Activated CD4-positive, alpha-beta T cell treated with anti-CD3 and anti-CD28 coated beads, Interleukin-2, amount 10 ng/mL, durations not matched to agents 24 days and 14 days (primary cell): ENCODE measurements around the gene PNPLA2. TPM values are rescaled to one million over a fixed set of nuclear protein-coding genes. Genes with fewer than 3 reads are reported as not detected.

Experiments
- DNase-seq: peaks from one replicate; pipeline ENCODE4 v3.0.0; 2022
- H3K27ac Mint-ChIP-seq: one replicate; pipeline ENCODE4 v1.8.0; 2022; ENCODE audit warnings: mild to moderate bottlenecking, mixed read lengths
- H3K27me3 Mint-ChIP-seq: one replicate; pipeline ENCODE4 v1.8.0; 2022; ENCODE audit warnings: mixed read lengths
- H3K36me3 Mint-ChIP-seq: one replicate; pipeline ENCODE4 v1.8.0; 2022; ENCODE audit warnings: low read depth, mild to moderate bottlenecking, mixed read lengths
- H3K4me1 Mint-ChIP-seq: one replicate; pipeline ENCODE4 v1.8.0; 2021; ENCODE audit warnings: mixed read lengths
- H3K4me3 Mint-ChIP-seq: one replicate; pipeline ENCODE4 v1.8.0; 2022; ENCODE audit warnings: mild to moderate bottlenecking, moderate library complexity, mixed read lengths
- H3K9me3 Mint-ChIP-seq: one replicate; pipeline ENCODE4 v1.8.0; 2021; ENCODE audit warnings: mixed read lengths
- intact Hi-C: fragments of 100-400 bp; cut with micrococcal nuclease; formaldehyde crosslinking; loops from one replicate; pipeline ENCODE4 v1.15.1; 2023
- total RNA-seq: library from RNA; stranded (reverse); gene quantifications from 2 replicates; pipeline ENCODE4 v1.2.3, GENCODE V29; 2022

The PNPLA2 gene
- total RNA-seq, 1 donor from 2014 or later = 56.4 TPM

DNA sequence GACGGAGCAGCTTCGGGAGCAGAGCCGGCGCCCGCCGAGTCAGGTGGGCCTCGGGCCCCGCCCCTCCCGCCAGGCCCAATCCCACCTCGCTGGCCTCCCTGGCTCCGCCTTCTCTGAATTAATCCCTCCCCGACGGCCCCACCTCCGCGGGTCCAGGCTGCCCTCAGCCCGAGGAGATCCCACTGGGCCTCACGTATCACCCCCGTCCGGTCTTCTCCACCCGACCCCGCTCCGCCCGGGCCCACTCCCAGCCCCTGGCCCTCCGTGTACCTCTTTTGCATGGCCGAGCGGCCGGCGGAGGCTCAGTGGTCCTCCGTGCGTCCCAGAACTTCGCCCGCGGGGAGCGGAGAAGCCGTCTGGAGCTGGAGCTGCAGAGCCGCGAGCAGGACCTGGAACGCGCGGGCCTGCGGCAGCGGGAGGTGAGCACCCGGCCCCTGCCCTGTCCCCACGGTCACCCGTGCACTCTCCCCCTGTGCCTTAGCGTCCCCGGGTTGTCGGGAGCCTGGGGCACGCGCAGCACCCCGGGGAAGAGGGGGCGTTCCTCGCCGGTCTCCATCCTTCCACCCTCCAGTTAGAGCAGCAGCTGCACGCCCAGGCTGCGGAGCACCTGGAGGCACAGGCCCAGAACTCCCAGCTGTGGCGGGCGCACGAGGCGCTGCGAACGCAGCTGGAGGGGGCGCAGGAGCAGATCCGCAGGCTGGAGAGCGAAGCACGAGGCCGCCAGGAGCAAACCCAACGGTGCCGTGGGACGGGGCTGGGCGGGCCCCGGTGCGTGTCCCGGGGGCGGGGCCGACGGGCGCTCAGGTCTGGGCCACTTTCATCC, 11.8 kb downstream of the PNPLA2 start:
- intact Hi-C loops = no loop called here
- no peak overlapping the region for H3K27ac Mint-ChIP-seq
- peak; percentile 87 for DNase-seq
- peak overlapping the region; percentile 55 for H3K4me3 Mint-ChIP-seq
- H3K9me3 Mint-ChIP-seq = no peaks in the 10 kb centered on the region
- no peaks in the 10 kb centered on the region for H3K36me3 Mint-ChIP-seq
- peaks cover 44% of the 10 kb centered on the region for H3K27me3 Mint-ChIP-seq
- peaks cover 32% of the 10 kb centered on the region for H3K4me1 Mint-ChIP-seq

DNA sequence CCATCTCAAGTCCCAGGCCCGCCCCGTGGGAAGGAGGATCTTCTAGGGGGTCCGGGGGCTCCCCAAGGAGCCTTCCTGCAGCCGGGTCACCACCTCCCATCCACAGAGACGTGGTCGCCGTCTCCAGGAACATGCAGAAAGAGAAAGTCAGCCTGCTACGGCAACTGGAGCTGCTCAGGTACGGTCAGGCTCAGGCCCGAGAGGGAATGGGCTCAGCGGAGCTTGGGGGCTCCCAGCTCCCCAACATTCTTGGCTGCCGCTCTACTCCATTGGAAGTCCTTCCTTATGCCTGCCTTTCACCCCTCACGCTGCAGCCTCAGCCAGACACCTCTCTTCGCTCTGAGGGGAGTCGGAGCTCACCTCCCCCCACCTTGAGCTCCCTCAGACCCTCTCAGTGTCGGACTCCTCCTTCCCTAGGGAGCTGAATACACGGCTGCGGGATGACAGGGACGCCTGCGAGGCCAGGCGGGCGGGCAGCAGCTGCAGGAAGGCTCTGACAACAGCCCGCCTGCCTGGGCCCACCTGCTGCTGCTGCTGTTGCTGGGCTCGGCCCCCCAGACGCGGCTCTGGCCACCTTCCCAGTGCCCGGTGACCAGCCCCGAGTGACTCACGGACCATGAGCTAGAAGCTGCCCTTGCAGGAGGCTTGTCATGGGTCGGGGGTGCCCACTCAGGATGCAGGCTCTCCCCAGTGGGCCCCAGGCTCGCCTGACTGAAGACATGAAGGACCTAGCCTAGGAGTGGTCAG, 12.6 kb downstream of the PNPLA2 start:
- peak overlapping the region; percentile 53 for H3K4me3 Mint-ChIP-seq
- H3K4me1 Mint-ChIP-seq = peaks cover 32% of the 10 kb centered on the region
- H3K27me3 Mint-ChIP-seq = peaks cover 44% of the 10 kb centered on the region
- H3K9me3 Mint-ChIP-seq = no peaks in the 10 kb centered on the region
- no peak for DNase-seq
- intact Hi-C loops = no loop called here
- peak overlapping the region; percentile 52 for H3K27ac Mint-ChIP-seq
- no peaks in the 10 kb centered on the region for H3K36me3 Mint-ChIP-seq

DNA sequence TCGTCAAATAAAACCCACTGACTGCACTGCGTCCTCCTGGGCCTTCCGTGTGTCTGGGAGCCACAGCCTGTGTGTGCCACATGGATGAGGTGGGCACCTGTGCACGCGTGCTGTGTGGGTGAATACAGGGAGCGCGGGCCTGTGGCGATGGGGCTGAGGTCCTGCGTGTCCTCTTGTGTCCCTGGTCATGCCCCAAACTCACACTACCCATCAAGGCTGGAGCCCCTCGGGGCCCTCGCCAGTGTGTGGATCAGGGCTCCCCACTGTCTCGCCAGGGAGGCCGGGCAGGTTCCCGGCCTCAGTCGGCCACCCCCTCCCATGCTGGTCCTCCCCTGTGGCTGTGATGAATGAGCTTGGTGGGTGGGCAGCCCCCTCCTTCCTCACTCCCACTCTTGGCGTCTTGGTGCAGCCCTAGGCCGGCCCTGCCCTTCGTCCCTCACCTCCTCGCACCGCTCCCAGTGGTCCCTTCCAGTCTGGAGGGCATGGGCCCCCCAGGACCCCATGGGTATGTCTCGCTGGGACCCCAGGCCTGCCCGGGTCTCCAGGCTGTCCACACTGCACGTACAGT, 13.3 kb downstream of the PNPLA2 start:
- no peak for DNase-seq
- H3K36me3 Mint-ChIP-seq = peaks cover 2% of the 10 kb centered on the region
- H3K27ac Mint-ChIP-seq = peak overlapping the region; percentile 52
- peak overlapping the region; percentile 53 for H3K4me3 Mint-ChIP-seq
- H3K9me3 Mint-ChIP-seq = no peaks in the 10 kb centered on the region
- peaks cover 28% of the 10 kb centered on the region for H3K4me1 Mint-ChIP-seq
- intact Hi-C loops = loop anchor here (1.0 kb wide), 1 partner anchor 10 kb away; the partner anchor contains the start of genes POLR2L and TSPAN4
- H3K27me3 Mint-ChIP-seq = peaks cover 42% of the 10 kb centered on the region

DNA sequence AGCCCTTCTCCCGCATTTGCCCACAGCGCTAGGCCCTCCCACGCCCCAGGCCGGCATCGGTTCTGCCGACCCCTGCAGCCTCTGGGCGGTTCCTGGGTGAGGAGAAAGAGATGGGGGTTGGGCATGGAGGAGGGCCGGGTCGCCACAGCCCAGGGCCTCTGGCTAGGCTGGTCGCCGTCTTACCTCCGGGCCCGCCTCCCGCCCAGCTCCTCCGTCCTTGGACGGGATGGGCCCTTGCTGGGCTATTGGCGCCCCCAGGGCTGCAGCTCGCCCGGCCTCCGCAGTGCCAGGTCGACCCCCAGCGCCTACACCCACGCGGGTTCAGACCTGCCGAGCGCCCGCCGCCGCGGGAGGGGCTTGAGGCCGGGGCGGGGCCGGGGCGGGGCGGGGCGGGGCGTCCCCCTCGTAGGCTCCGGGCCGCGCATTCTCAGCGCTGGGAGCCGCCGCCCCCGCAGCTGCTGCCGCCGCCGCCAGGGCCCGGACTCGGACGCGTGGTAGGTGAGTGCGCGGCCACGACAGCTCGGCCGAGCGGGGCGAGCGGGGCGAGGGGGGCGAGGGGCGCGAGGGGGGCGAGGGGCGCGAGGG, 13.9 kb downstream of the PNPLA2 start, which contains the start of gene CD151:
Gene CD151 (plus strand): TSS at position 424 of the 585 bp plus-strand sequence. CDS start 3,118 bp downstream, outside the sequence.
- peaks cover 26% of the 10 kb centered on the region for H3K4me1 Mint-ChIP-seq
- intact Hi-C loops = loop anchor here (1.0 kb wide), 1 partner anchor 10 kb away; the partner anchor contains the start of genes POLR2L and TSPAN4
- H3K9me3 Mint-ChIP-seq = no peaks in the 10 kb centered on the region
- H3K27ac Mint-ChIP-seq = peak within 1 kb of the TSS; percentile 52
- H3K4me3 Mint-ChIP-seq = peak within 1 kb of the TSS; percentile 74
- peaks cover 4% of the 10 kb centered on the region for H3K36me3 Mint-ChIP-seq
- peaks cover 40% of the 10 kb centered on the region for H3K27me3 Mint-ChIP-seq
- DNase-seq = peak; percentile 85

DNA sequence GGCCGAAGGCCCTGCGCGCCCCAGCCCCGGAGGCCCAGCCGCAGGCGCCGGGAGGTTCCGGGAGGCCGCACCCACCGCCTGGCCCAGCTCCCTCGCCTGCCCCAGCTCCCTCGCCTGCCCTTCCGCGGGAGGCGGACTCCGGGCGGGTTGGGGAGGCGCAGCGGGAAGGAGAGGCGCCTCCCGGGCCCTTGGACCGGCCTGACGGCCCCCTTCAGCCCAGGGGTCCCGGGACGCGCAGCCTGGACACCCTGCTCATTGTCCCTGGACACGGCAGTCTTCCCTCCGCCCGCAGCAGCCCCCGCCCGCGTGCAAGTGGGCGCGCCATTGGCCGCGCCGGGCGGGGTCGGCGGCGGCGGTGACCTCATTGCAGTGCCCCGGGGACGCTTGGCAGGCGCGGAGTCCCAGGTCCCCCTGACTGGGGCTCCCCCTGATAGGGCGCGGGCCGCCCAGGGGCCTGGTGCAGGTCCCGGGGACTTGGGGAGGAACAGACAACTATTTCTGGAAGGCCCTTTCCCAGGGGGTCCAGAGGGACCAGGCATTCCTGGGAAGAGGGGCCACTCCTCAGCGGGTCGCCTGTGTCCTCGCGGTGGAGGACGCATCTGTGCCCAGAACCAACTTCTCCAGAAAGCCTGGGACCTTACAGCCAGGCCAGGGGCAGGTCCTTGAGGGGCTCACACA, 14.5 kb downstream of the PNPLA2 start:
- Mint-ChIP-seq H3K4me1 (peaks cover 20% of the 10 kb centered on the region), H3K27ac (no peak overlapping the region), H3K9me3 (no peaks in the 10 kb centered on the region), H3K27me3 (peaks cover 34% of the 10 kb centered on the region), H3K4me3 (peak overlapping the region; percentile 74), H3K36me3 (peaks cover 7% of the 10 kb centered on the region)
- intact Hi-C loops = no loop called here
- peak; percentile 81 for DNase-seq

DNA sequence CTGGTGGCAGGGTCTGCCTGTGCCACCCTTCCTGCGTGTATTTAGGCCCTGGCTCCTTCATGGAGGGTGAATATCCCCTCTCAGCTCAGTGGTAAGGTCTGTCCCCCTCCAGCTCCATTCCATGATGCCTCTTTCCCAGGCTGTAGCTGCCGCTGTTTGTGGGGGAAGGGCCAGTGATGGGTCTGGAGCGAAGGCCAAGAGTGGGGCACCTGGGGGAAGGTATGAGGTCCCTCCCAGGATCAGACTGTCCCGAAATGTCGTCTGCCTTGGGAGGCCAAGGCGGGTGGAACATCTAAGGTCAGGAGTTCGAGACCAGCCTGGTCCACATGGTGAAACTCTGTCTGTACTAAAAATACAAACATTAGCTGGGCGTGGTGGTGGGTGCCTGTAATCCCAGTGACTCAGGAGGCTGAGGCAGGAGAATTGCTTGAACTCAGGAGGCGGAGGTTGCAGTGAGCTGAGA, 15.2 kb downstream of the PNPLA2 start:
- Mint-ChIP-seq H3K27me3 (peaks cover 28% of the 10 kb centered on the region), H3K27ac (no peak overlapping the region), H3K4me1 (peaks cover 21% of the 10 kb centered on the region), H3K9me3 (no peaks in the 10 kb centered on the region), H3K4me3 (peak overlapping the region; percentile 74), H3K36me3 (peaks cover 12% of the 10 kb centered on the region)
- no peak for DNase-seq
- intact Hi-C loops = no loop called here

DNA sequence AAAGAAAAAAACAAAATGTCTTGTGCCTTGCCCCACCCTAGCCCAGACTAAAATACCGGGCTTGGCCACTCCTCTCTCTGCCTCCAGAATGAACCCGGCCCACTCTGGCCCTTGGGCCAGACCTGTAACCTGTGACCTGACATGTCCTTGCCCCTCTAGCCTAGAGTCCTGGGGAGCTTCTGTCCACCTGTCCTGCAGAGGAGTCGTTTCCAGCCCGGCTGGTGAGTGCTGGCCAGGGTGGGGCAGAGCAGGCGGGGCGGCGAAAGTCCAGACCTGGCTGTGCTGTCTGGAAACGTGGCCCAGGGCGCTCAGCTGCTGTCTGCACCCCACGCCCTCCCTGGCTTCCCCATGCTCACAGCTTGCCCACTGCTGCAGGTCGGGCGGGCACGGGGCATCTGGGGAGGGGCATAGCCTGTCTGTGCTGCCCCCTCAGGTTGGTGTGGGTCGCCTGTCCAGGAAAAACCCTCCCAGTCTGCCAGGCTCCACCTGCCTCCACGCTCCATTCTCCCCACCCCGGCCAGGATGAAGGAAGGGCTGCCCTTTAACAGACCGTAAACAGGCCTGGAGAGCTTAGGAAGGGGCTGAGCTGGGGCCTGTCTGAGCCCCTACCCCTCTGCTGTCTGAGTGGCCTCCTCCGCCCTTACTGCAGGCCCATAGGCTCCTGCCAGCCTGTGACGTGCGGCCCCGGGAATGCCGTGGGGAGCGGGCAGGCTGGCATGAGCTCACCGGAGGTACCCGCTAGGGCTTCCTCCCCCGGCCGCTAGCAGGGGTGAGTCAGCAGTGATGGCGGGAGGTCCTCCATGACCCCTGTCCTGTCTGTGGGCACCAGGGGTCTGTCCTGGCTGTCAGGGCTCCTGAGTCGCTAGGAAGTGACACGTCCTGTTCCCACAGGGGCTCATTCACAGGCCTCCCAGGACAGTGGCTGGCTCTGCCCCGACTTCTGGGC, 15.9 kb downstream of the PNPLA2 start:
- intact Hi-C loops = no loop called here
- no peaks in the 10 kb centered on the region for H3K9me3 Mint-ChIP-seq
- H3K27ac Mint-ChIP-seq = no peak overlapping the region
- H3K4me1 Mint-ChIP-seq = peaks cover 15% of the 10 kb centered on the region
- H3K36me3 Mint-ChIP-seq = peaks cover 13% of the 10 kb centered on the region
- DNase-seq = no peak
- peaks cover 21% of the 10 kb centered on the region for H3K27me3 Mint-ChIP-seq
- peak overlapping the region; percentile 74 for H3K4me3 Mint-ChIP-seq

DNA sequence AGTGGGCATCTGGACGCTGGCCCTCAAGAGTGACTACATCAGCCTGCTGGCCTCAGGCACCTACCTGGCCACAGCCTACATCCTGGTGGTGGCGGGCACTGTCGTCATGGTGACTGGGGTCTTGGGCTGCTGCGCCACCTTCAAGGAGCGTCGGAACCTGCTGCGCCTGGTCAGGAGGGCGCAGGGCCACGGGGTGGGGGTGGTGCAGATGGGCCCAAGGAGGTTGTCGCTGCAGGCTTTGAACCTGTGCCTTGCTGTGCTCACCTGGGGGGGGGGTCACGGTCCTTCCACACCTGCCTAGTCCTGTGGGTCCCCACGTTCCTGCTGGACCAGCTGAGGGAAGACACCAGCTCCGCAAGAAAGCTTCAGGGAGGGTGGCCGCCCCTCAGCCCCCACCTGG, 17.6 kb downstream of the PNPLA2 start:
- no peak for DNase-seq
- no peak overlapping the region for H3K4me3 Mint-ChIP-seq
- no peaks in the 10 kb centered on the region for H3K9me3 Mint-ChIP-seq
- H3K27ac Mint-ChIP-seq = no peak overlapping the region
- intact Hi-C loops = no loop called here
- peaks cover 24% of the 10 kb centered on the region for H3K36me3 Mint-ChIP-seq
- H3K27me3 Mint-ChIP-seq = peaks cover 12% of the 10 kb centered on the region
- H3K4me1 Mint-ChIP-seq = peaks cover 29% of the 10 kb centered on the region

DNA sequence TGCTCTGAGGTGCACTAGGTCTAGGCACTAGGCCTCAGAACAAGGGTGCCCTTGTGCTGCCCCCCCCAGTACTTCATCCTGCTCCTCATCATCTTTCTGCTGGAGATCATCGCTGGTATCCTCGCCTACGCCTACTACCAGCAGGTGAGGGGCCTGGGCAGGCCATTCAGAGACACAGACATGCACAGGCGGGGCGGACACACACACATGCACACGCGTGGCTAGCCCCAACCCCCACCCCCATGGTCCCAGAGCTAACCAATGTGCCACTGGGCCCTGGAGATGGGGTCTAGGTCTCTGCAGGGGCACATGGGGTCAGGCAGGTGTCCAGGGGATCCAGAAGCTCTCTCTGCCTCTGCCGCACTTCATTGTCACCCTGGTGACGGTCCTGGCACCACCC, 18.0 kb downstream of the PNPLA2 start:
- Mint-ChIP-seq H3K27ac (no peak overlapping the region), H3K36me3 (peaks cover 26% of the 10 kb centered on the region), H3K27me3 (peaks cover 7% of the 10 kb centered on the region), H3K9me3 (no peaks in the 10 kb centered on the region), H3K4me3 (no peak overlapping the region), H3K4me1 (peaks cover 29% of the 10 kb centered on the region)
- no peak for DNase-seq
- intact Hi-C loops = no loop called here

DNA sequence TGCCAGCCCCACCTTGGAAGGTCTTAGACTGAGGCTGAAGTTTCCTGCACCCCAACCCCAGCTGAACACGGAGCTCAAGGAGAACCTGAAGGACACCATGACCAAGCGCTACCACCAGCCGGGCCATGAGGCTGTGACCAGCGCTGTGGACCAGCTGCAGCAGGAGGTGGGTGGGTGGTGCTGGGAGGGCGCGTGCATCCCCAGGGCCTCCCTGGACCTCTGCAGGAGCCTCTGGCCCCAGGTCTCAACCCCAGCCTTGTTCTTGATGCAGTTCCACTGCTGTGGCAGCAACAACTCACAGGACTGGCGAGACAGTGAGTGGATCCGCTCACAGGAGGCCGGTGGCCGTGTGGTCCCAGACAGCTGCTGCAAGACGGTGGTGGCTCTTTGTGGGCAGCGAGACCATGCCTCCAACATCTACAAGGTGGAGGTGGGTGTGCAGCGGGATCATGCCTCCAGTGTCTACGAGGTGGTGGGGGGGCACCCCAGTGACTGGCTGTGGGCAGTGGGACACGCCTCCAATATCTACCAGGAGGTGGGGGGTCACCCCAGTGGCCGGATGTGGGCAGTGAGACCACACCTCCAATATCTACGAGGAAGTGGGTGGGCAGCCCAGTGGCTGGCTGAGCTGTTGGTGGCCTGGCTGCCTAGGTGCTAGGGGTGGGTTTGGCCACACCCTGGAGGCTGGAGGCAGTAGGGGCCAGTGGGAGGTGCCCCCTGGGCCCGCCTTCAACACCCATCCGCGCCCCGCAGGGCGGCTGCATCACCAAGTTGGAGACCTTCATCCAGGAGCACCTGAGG, 18.7 kb downstream of the PNPLA2 start:
- Mint-ChIP-seq H3K4me1 (peaks cover 25% of the 10 kb centered on the region), H3K27me3 (peaks cover 2% of the 10 kb centered on the region), H3K4me3 (no peak overlapping the region), H3K36me3 (peaks cover 26% of the 10 kb centered on the region), H3K27ac (no peak overlapping the region), H3K9me3 (no peaks in the 10 kb centered on the region)
- DNase-seq = no peak
- intact Hi-C loops = no loop called here

DNA sequence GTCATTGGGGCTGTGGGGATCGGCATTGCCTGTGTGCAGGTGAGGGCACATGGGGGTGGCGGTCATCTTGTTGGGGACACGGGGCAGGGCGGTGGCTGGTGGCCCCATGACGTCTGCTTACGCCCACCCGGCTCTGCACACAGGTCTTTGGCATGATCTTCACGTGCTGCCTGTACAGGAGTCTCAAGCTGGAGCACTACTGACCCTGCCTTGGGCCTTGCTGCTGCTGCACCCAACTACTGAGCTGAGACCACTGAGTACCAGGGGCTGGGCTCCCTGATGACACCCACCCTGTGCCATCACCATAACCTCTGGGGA, 19.2 kb downstream of the PNPLA2 start:
- Mint-ChIP-seq H3K4me3 (no peak overlapping the region), H3K4me1 (peaks cover 25% of the 10 kb centered on the region), H3K9me3 (no peaks in the 10 kb centered on the region), H3K27ac (no peak overlapping the region), H3K36me3 (peaks cover 26% of the 10 kb centered on the region), H3K27me3 (peaks cover 2% of the 10 kb centered on the region)
- intact Hi-C loops = no loop called here
- no peak for DNase-seq
